GM12892 (cell line): ENCODE results near the gene PPP2R1B.

Experiments
- POLR2A ChIP-seq: IDR thresholded peaks from 2 replicates; pipeline ENCODE4 v1.6.1; 2011; ENCODE audit warnings: low read depth, low read length, control low read depth
- TAF1 ChIP-seq: IDR thresholded peaks from 2 replicates; pipeline ENCODE4 v1.6.1; 2011; ENCODE audit warnings: low read depth, mild to moderate bottlenecking, control low read depth, low read length, borderline replicate concordance

DNA sequence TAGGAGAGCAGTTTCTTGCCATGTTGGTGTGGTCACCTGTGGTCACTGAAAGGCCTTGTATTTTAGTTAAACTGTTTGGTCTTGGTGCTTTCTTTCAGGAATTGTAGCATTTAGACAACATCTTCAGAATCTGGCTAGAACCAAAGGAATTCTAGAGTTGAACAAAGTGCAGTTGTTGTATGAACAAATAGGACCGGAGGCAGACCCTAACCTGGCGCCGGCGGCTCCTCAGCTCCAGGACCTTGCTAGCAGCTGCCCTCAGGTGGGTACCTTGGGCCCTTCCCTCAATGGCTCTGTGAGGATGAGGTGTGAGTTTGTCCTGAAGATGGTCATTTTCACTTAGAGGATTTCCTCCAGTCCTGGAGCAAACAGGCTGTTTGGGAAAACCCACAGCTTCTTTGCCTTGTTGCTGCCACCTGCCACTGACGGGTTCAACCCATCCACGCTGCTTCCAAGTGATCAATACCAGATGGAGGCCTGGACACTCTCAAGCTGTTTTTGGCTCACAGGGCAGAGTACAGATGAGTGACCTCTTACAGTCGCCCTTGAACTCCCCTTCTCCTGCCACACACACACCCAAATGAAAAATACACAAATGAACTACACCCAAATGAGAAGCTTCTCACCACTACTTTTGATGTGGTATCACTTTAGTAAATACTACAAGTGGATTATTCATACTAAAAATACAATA, 45.2 kb downstream of the PPP2R1B start:
- TF ChIP-seq POLR2A (no peak), TAF1 (no peak)
